Measurements from ENCODE around the gene G2E3. TPM values are rescaled to one million over a fixed set of nuclear protein-coding genes. Genes with fewer than 3 reads are reported as not detected.

G2E3 gene
- total and polyA plus RNA-seq, 2 donors (not counting 3 experiments of a cell fraction or from before 2014, with no cell fraction given) = 4.2 to 34.8 TPM

GRCh38 chr14:30588873-30589272 is 29.9 kb downstream of the G2E3 start:
- ChIA-PET CTCF (no interaction called here), POLR2A (interaction anchor here (0.9 kb wide), 1 partner anchor 455 kb away, joined by 3 read pairs; no protein-coding TSS in a partner anchor)
- TF ChIP-seq FOS (IDR thresholded peaks at IDR 0.05; ENCODE audit: borderline replicate concordance, insufficient read depth, low read length) = no peak
- no peak for TF ChIP-seq MAX (IDR thresholded peaks at IDR 0.05; ENCODE audit: insufficient read depth, insufficient read length)
- TF ChIP-seq GATA2 (IDR thresholded peaks at IDR 0.05; ENCODE audit: insufficient read depth, insufficient read length, low read depth, low read length) = no peak
- no peak for TF ChIP-seq POLR2AphosphoS5 (IDR thresholded peaks at IDR 0.05; ENCODE audit: insufficient read depth, low read depth, low read length)
- TF ChIP-seq JUN (IDR thresholded peaks at IDR 0.05; ENCODE audit: borderline replicate concordance, insufficient read depth, insufficient read length, low read depth) = no peak
- no peak for TF ChIP-seq POLR2A (IDR thresholded peaks at IDR 0.05; ENCODE audit: low read depth, low read length)
- no peak for TF ChIP-seq MYC (IDR thresholded peaks at IDR 0.05; ENCODE audit: low read depth, low read length)
- TF ChIP-seq CTCF (IDR thresholded peaks at IDR 0.05; ENCODE audit: extremely low read depth in 1 of 2, insufficient read depth in 1 of 2, low read depth in 1 of 2, low read length in 2 of 2) = no peak
- TF ChIP-seq EZH2 (IDR thresholded peaks at IDR 0.05; ENCODE audit: borderline replicate concordance, low read depth, low read length, severe bottlenecking) = no peak
- H2AFZ ChIP-seq (ENCODE audit: low read depth, low read length) = no peak overlapping the region
- intact Hi-C loops (cut with micrococcal nuclease) (no loop called here), dilution Hi-C loops (cut with MboI; ENCODE audit: extremely low pct_ligation_motif_present, low sequenced_read_pairs) (no loop called here)
- H3K4me3 ChIP-seq (replicated peaks in 1 of 3; ENCODE audit: insufficient read depth in 1 of 3, low read depth in 1 of 3, low read length in 3 of 3) = no peak overlapping the region
- H3K9me3 ChIP-seq (replicated peaks; ENCODE audit: control insufficient read depth, insufficient read depth, low read length) = no peaks in the 10 kb centered on the region
- no TSS peak for BruUV-seq (replicated peaks)
- no peak for FAIRE-seq
- no peak overlapping the region for H3K9ac ChIP-seq (replicated peaks; ENCODE audit: extremely low read depth, insufficient read depth, low read length)
- H3K79me2 ChIP-seq (ENCODE audit: control insufficient read depth, insufficient read depth, low read length) = peaks cover 69% of the 10 kb centered on the region
- H3K36me3 ChIP-seq (ENCODE audit: control insufficient read depth in 2 of 2, extremely low read depth in 1 of 2, insufficient read depth in 2 of 2, low read length in 2 of 2) = peaks cover 0 to 13% of the 10 kb centered on the region in 2 experiments
- H3K27me3 ChIP-seq (ENCODE audit: control insufficient read depth in 2 of 2, insufficient read depth in 2 of 2, low read length in 2 of 2) = no peaks in the 10 kb centered on the region
- DNase-seq (ENCODE audit: low read depth, low spot score) = no peak
- no peak overlapping the region for H3K4me2 ChIP-seq (ENCODE audit: insufficient read depth, low read length)
- H3K9me1 ChIP-seq (replicated peaks; ENCODE audit: control insufficient read depth, extremely low read depth, insufficient read depth, low read length) = no peaks in the 10 kb centered on the region
- no peaks in the 10 kb centered on the region for H3K4me1 ChIP-seq (ENCODE audit: control insufficient read depth, extremely low read depth, insufficient read depth, low read length)
- no peak overlapping the region for H3K27ac ChIP-seq (ENCODE audit: insufficient read depth, low read depth, low read length)
- no peaks in the 10 kb centered on the region for H4K20me1 ChIP-seq (replicated peaks; ENCODE audit: control insufficient read depth, extremely low read depth, insufficient read depth, low read length)

All from endothelial cell of umbilical vein (primary cell).